Esophagus (tissue), 2 donors: ENCODE measurements around the gene SACM1L. TPM values are rescaled to one million over a fixed set of nuclear protein-coding genes. Genes with fewer than 3 reads are reported as not detected.
"Not testable (repeated sequence)": the region's sequence is repeated elsewhere in the genome, so short reads cannot be mapped to it uniquely, and the experiment has no call there.

Source experiments
- H3K27ac ChIP-seq, 2 donors: one replicate each; pipeline ENCODE4 v1.5.1; 2013; ENCODE audit warnings: low read depth in 2 of 2, mild to moderate bottlenecking in 2 of 2, inconsistent platforms in 1 of 2, low read length in 1 of 2, moderate library complexity in 1 of 2
- H3K27me3 ChIP-seq, 2 donors: one replicate each; pipeline ENCODE4 v1.6.1; 2013; ENCODE audit warnings: low read length in 2 of 2, control low read depth in 1 of 2, mild to moderate bottlenecking in 1 of 2; ENCODE audit not compliant: insufficient read depth in 2 of 2, control insufficient read depth in 1 of 2
- H3K36me3 ChIP-seq, 2 donors: one replicate each; pipeline ENCODE4 v1.6.1; 2013; ENCODE audit warnings: low read length in 1 of 2; ENCODE audit not compliant: control insufficient read depth in 2 of 2, insufficient read depth in 2 of 2
- H3K4me1 ChIP-seq, 2 donors: one replicate each; pipeline ENCODE4 v1.6.1; 2013; ENCODE audit warnings: low read length in 1 of 2; ENCODE audit not compliant: control insufficient read depth in 2 of 2, insufficient read depth in 2 of 2
- H3K4me3 ChIP-seq, 2 donors: one replicate each; pipeline ENCODE4 v1.5.1; 2013; ENCODE audit warnings: low read length in 2 of 2, mild to moderate bottlenecking in 2 of 2, low read depth in 1 of 2, moderate library complexity in 1 of 2
- H3K9me3 ChIP-seq, 2 donors: one replicate each; pipeline ENCODE4 v1.6.1; 2013; ENCODE audit warnings: mild to moderate bottlenecking in 2 of 2, low read depth in 1 of 2, low read length in 1 of 2, moderate library complexity in 1 of 2; ENCODE audit not compliant: control insufficient read depth in 2 of 2, insufficient read depth in 1 of 2
- WGBS, 2 donors: extraction: QIAGEN DNeasy Blood & Tissue Kit; methylation state at CpG; one replicate each; pipeline ENCODE4 v1.1.7; 2013; 5-methylcytosine and 5-hydroxymethylcytosine counted together
- polyA plus RNA-seq, 2 donors: library from polyadenylated mRNA; stranded (reverse); fragments of 200-250 nt; gene quantifications; one replicate each; pipeline ENCODE4 v1.2.3, GENCODE V29; 2013
- donor health status: healthy with polysubstance abuse.
- donor health status: Bipolar disorder and iron deficiency.

SACM1L gene
- polyA plus RNA-seq, 2 donors: 14.1 to 16.9 TPM

DNA sequence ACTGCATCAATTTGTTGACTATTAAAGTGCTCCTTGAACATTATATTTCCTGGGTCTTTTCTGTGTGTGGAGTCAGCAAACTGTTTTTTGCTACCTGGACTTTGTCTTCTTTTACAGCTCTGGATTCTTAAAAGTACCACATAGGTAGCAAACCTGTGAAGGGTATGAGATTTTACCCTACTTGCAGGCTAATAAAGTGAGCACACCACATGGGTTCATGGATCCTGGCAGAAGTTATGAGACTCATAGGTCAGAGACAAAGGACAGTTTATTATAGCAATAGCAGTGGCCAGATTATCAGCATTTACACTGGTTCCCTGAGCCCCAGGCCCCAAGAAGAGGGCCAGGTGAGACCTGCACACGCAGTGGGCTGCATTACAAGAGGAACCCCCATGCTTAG, 8.0 kb upstream of the SACM1L start:
- Histone ChIP-seq H3K4me3 (no peak overlapping the region), H3K36me3 (peaks cover 4 to 8% of the 10 kb centered on the region in 2 donors), H3K9me3 (no peaks in the 10 kb centered on the region), H3K27ac (no peak overlapping the region), H3K4me1 (peaks cover 3 to 6% of the 10 kb centered on the region in 2 donors), H3K27me3 (no peaks in the 10 kb centered on the region)
- 92 to 93% methylated on average over 1 of the region's 1 CpG for WGBS, 2 donors

DNA sequence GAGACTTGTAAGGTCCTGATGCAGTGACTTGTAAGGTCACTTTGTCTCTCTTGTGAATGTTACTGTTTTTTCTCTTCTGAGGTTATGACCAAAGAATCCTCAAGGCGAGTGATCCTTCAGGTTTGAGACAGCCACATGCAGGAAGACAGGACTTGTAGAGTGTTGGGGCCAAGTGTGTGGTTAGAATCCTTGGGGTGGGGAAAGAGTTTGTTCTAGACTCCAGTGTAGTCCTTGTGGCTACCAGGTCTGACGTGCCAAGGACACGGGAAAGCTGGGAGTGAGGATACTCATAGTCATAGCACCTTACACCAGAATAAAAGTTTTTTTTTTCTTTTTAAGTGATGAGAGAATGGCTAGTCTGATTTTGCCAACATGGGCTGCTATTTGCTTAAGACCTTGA, 7.3 kb upstream of the SACM1L start:
- H3K27me3 ChIP-seq: no peaks in the 10 kb centered on the region
- WGBS, 2 donors: 95 to 97% methylated on average over 3 of the region's 3 CpGs
- peaks cover 4 to 8% of the 10 kb centered on the region in 2 donors for H3K36me3 ChIP-seq
- no peaks in the 10 kb centered on the region for H3K9me3 ChIP-seq
- no peak overlapping the region for H3K27ac ChIP-seq
- no peak overlapping the region for H3K4me3 ChIP-seq
- peaks cover under 1 to 3% of the 10 kb centered on the region in 2 donors for H3K4me1 ChIP-seq

DNA sequence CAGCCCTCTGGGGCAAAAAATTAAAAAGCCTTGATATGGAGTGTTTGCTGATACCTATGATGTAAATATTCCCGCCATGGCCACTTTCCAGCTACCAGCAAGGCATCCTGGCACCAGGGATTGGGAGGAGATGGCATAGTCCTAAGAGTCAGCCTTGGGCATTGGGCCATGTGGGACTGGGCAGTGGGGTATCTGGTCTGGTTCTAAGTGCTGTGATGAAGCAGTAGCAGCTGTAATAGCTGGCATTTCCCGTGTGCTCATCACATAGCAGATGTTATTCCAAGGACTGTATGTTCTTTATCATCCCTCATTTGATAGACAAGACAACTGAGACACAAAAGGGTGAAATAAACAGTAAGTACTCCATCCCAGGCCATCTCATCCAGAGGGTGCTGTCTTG, 6.9 kb upstream of the SACM1L start:
- Histone ChIP-seq H3K27me3 (no peaks in the 10 kb centered on the region), H3K4me3 (no peak overlapping the region)
- whole genome bisulfite sequencing, 2 donors: 93 to 95% methylated on average over 2 of the region's 2 CpGs

DNA sequence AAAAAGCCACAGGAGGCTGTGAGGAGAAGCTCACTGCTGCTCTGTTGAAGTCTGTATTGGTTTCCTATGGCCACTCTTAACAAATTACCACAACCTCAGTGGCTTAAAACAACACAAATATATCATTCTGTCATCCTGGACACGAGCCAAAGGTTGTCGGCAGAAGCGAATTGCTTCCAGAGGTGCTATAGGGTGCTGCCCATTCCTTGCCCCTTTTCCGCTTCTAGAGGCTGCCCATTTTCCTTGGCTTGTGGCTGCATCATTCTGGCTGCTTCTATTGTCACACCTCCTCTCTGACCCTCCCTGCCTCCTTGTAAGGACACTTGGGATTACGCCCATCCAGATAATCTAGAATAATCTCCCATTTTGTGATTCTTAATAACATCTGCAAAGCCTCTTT, 6.4 kb upstream of the SACM1L start:
- 76 to 85% methylated on average over 5 of the region's 5 CpGs for WGBS, 2 donors
- no peak overlapping the region for H3K4me3 ChIP-seq
- H3K27me3 ChIP-seq: no peaks in the 10 kb centered on the region
- no peaks in the 10 kb centered on the region for H3K4me1 ChIP-seq
- H3K36me3 ChIP-seq: peaks cover 4 to 8% of the 10 kb centered on the region in 2 donors
- no peak overlapping the region for H3K27ac ChIP-seq
- no peaks in the 10 kb centered on the region for H3K9me3 ChIP-seq

More for the DNA sequence above, 6.9 kb upstream of the SACM1L start:
- no peak overlapping the region for H3K27ac ChIP-seq
- peaks cover 4 to 8% of the 10 kb centered on the region in 2 donors for H3K36me3 ChIP-seq
- no peaks in the 10 kb centered on the region for H3K4me1 ChIP-seq
- H3K9me3 ChIP-seq: no peaks in the 10 kb centered on the region

- Histone ChIP-seq H3K9me3 (no peaks in the 10 kb centered on the region), H3K27ac (no peak overlapping the region), H3K36me3 (peaks cover 0 to 3% of the 10 kb centered on the region in 2 donors), H3K4me1 (no peaks in the 10 kb centered on the region), H3K27me3 (no peaks in the 10 kb centered on the region), H3K4me3 (no peak overlapping the region)
- 70 to 74% methylated on average over 13 of the region's 13 CpGs for WGBS, 2 donors
Observed at GRCh38 chr3:45683417-45684326, 5.5 kb upstream of the SACM1L start.

- Histone ChIP-seq H3K4me3 (no peak overlapping the region), H3K27ac (no peak overlapping the region), H3K4me1 (no peaks in the 10 kb centered on the region), H3K9me3 (no peaks in the 10 kb centered on the region), H3K36me3 (peaks cover 0 to 3% of the 10 kb centered on the region in 2 donors), H3K27me3 (no peaks in the 10 kb centered on the region)
- 35 to 47% methylated on average over 12 of the region's 12 CpGs for WGBS, 2 donors
Observed at GRCh38 chr3:45684327-45684892, 4.8 kb upstream of the SACM1L start.

DNA sequence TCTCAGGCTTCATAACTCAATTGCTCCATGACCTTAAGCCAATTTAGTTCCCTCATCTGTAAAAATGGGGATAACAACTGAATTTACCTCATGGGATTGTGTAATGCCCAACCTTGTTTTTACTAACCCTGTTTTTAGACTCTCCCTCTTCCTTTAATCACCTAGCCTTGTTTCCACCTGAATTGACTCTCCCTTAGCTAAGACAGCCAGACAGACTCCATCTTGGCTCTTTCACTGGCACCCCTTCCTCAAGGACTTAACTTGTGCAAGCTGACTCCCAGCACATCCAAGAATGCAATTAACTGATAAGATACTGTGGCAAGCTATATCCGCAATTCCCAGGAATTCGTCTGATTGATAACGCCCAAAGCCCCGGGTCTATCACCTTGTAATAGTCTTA, 3.5 kb upstream of the SACM1L start:
- H3K9me3 ChIP-seq: not testable (repeated sequence)
- 53 to 62% methylated on average over 4 of the region's 4 CpGs for WGBS, 2 donors

DNA sequence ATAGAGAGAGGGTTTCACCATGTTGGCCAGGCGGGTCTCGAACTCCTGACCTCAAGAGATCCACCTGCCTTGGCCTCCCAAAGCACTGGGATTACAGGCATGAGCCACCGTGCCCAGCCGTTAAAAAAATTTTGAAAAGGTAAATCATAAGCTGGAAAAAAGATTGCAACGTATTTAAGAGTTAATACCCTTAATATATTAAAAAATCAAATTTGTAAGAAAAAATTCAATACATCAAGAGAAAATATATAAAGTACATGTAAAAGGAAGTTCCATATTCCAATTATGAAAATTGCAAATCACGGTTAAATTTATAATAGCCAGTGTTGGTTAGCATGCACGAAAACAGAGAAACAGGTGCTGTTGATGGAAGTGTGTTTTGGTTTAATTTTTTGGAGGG, 2.3 kb upstream of the SACM1L start:
- no peak overlapping the region for H3K4me3 ChIP-seq
- H3K27me3 ChIP-seq: no peaks in the 10 kb centered on the region
- peaks cover 0 to 4% of the 10 kb centered on the region in 2 donors for H3K4me1 ChIP-seq
- WGBS, 2 donors: 90 to 93% methylated on average over 7 of the region's 7 CpGs
- no peaks in the 10 kb centered on the region for H3K36me3 ChIP-seq
- H3K9me3 ChIP-seq: no peaks in the 10 kb centered on the region
- H3K27ac ChIP-seq: no peak overlapping the region

More for the DNA sequence above, 3.5 kb upstream of the SACM1L start:
- not testable (repeated sequence) for H3K4me3 ChIP-seq, H3K36me3 ChIP-seq, H3K4me1 ChIP-seq, H3K27me3 ChIP-seq, H3K27ac ChIP-seq

DNA sequence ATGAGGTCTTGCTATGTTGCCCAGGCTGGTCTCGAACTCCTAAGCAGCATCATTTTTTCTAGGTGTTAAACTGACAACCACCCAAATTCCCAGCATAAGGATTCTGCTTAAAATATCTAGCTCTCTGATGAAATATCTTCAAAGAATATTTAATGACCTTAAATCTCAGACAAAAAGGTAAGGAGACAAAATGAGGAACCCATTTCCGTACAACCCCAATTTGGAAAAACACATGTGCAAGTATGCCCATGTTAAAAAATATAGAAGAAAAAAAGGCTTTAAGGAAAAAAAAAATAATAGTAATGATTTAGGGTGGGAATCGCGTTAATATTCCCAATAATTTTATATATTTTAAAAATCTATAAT, 1.4 kb upstream of the SACM1L start:
- Histone ChIP-seq H3K4me1 (peaks cover 0 to 4% of the 10 kb centered on the region in 2 donors), H3K4me3 (peak overlapping the region in 1 of 2 donors; percentile 75), H3K27me3 (no peaks in the 10 kb centered on the region), H3K9me3 (no peaks in the 10 kb centered on the region), H3K36me3 (no peaks in the 10 kb centered on the region), H3K27ac (no peak overlapping the region)
- 29 to 31% methylated on average over 4 of the region's 4 CpGs for WGBS, 2 donors
